NT2/D1 (cell line): ENCODE data around the gene CCDC70.

ENCODE experiments used
- SUZ12 ChIP-seq: IDR thresholded peaks from 2 replicates; pipeline ENCODE4 v1.6.1; 2011; ENCODE audit not compliant: insufficient read length, insufficient read depth; ENCODE audit errors: extremely low read depth
- YY1 ChIP-seq: IDR thresholded peaks from 2 replicates; pipeline ENCODE4 v1.6.1; 2011; ENCODE audit not compliant: insufficient read length, insufficient read depth
- ZNF274 ChIP-seq: IDR thresholded peaks from 2 replicates; pipeline ENCODE4 v1.6.1; 2011; ENCODE audit warnings: mild to moderate bottlenecking, low read depth, low read length

DNA sequence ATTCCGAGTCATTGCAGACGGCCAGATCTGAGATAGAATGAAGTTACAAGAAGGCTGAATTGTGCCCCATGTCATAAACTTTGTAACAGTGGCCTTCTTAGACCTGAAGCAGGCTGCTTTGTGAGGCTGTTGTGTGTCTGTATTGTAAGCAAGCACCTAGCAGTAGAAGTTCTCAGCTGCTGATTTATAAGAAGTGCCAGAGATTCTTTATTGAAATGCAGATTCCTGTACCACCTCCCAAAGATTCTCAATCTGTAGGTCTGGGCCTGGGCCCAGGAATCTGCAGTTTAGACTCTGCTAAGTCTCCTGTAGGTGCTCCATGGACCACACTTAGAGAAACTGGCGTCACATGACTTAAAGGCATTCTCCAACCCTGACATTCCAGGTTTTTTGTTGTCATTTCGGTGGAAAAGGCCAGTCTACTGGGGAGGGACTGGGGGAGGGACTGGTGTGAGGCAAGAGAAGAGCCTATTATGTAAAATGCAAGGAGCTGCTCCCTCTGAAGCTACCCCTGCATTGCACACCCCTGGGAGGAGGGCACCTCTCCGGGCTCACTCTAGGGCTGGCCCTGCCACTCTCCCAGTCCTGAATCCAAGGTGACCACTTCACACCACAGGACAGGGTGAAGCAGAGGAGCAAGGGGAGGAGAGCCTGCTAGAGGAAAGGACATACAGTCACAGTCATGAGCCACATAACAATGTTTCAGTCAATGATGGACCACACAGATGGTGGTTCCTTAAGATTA, 16.0 kb upstream of the CCDC70 start:
- TF ChIP-seq ZNF274 (no peak), SUZ12 (no peak), YY1 (no peak)
